ENCODE results near the gene ACER3.

- TF ChIP-seq CTCF (IDR thresholded peaks at IDR 0.05) (no peak), POLR2A (IDR thresholded peaks at IDR 0.05) (no peak), EP300 (IDR thresholded peaks at IDR 0.05) (no peak)
Measured at GRCh38 chr11:76836613-76837291, 24.0 kb upstream of the ACER3 start.
